ENCODE measurements around the gene FSTL5. TPM values are rescaled to one million over a fixed set of nuclear protein-coding genes. Genes with fewer than 3 reads are reported as not detected.

Gene FSTL5
- polyA plus RNA-seq, 3 donors: not detected

GRCh38 chr4:161653697-161654096 lies 510.1 kb downstream of the FSTL5 start:
- H3K36me3 Mint-ChIP-seq: peaks cover 0 to 1% of the 10 kb centered on the region in 2 donors
- peaks cover 0 to 2% of the 10 kb centered on the region in 2 donors for H3K9me3 ChIP-seq (replicated peaks in 1 of 2; ENCODE audit: control insufficient read depth in 1 of 2, insufficient read depth in 1 of 2, low read length in 2 of 2)
- no peaks in the 10 kb centered on the region for H3K27me3 ChIP-seq (ENCODE audit: control insufficient read depth in 2 of 2, insufficient read depth in 2 of 2, low read length in 2 of 2)
- H3K36me3 ChIP-seq (replicated peaks in 1 of 2; ENCODE audit: control insufficient read depth in 1 of 2, insufficient read depth in 2 of 2, low read length in 2 of 2): no peaks in the 10 kb centered on the region
- intact Hi-C loops (cut with micrococcal nuclease): no loop called here
- H3K9me3 Mint-ChIP-seq: peaks cover 0 to 9% (median 0%) of the 10 kb centered on the region in 7 donors
- H3K27ac ChIP-seq (ENCODE audit: low read depth in 1 of 2, low read length in 2 of 2): no peak overlapping the region
- H3K4me3 ChIP-seq (replicated peaks in 1 of 3; ENCODE audit: low read depth in 2 of 3, low read length in 3 of 3): no peak overlapping the region
- H3K4me1 Mint-ChIP-seq: peaks cover 17% of the 10 kb centered on the region
- no peak overlapping the region for H3K27ac Mint-ChIP-seq
- H3K4me1 ChIP-seq (ENCODE audit: control insufficient read depth in 1 of 2, insufficient read depth in 2 of 2, low read length in 2 of 2): peaks cover 16 to 19% of the 10 kb centered on the region in 2 donors
- no CpG with 5 or more reads among the region's 1 CpG for WGBS (ENCODE audit: insufficient coverage)
- H4K20me1 ChIP-seq (ENCODE audit: insufficient read depth, low read length): no peaks in the 10 kb centered on the region
- no peaks in the 10 kb centered on the region for H3K79me2 ChIP-seq (ENCODE audit: insufficient read depth, low read length)
- peaks cover 0 to 2% (median 0%) of the 10 kb centered on the region in 3 donors for H3K27me3 Mint-ChIP-seq (ENCODE audit: low read depth in 3 of 3)
- no peak overlapping the region for H2AFZ ChIP-seq (ENCODE audit: insufficient read depth, low read depth, low read length, poor library complexity, severe bottlenecking)
- no peak overlapping the region for H3K9ac ChIP-seq (ENCODE audit: insufficient read depth, low read length, poor library complexity, severe bottlenecking)
- DNase-seq: no peak
- no peak overlapping the region for H3K4me2 ChIP-seq (replicated peaks; ENCODE audit: extremely low read depth, low read length, poor library complexity, severe bottlenecking)
- no peak overlapping the region for H3K4me3 Mint-ChIP-seq
- TF ChIP-seq, protein P1, sequence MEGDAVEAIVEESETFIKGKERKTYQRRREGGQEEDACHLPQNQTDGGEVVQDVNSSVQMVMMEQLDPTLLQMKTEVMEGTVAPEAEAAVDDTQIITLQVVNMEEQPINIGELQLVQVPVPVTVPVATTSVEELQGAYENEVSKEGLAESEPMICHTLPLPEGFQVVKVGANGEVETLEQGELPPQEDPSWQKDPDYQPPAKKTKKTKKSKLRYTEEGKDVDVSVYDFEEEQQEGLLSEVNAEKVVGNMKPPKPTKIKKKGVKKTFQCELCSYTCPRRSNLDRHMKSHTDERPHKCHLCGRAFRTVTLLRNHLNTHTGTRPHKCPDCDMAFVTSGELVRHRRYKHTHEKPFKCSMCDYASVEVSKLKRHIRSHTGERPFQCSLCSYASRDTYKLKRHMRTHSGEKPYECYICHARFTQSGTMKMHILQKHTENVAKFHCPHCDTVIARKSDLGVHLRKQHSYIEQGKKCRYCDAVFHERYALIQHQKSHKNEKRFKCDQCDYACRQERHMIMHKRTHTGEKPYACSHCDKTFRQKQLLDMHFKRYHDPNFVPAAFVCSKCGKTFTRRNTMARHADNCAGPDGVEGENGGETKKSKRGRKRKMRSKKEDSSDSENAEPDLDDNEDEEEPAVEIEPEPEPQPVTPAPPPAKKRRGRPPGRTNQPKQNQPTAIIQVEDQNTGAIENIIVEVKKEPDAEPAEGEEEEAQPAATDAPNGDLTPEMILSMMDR (IDR thresholded peaks at IDR 0.05): no peak

DNA sequence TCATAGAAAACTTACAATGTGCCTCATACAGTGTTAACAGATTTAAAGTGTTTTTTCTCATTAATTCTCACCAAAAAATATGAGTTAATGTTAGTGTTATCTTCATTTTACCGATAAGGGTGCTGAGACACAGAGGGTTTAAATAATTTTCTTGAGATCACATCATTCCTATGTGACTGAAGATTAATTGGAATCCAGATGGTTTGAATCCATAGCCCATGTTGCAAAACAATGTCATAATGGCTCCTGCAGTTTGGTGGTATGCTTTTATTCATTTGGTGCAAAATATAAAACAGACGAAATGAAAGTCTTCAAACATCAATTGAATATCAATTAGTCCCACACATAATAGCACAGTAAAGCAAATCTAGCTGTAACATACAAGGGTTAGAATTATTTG lies 512.2 kb downstream of the FSTL5 start:
- Histone ChIP-seq H2AFZ (ENCODE audit: insufficient read depth, low read depth, low read length, poor library complexity, severe bottlenecking) (peak overlapping the region; percentile 48), H4K20me1 (ENCODE audit: insufficient read depth, low read length) (no peaks in the 10 kb centered on the region), H3K27me3 (ENCODE audit: control insufficient read depth in 2 of 2, insufficient read depth in 2 of 2, low read length in 2 of 2) (no peaks in the 10 kb centered on the region), H3K4me1 (ENCODE audit: control insufficient read depth in 1 of 2, insufficient read depth in 2 of 2, low read length in 2 of 2) (peaks cover 19 to 28% of the 10 kb centered on the region in 2 donors), H3K27ac (ENCODE audit: low read depth in 1 of 2, low read length in 2 of 2) (peak overlapping the region in 1 of 2 donors; percentile 84), H3K4me3 (replicated peaks in 1 of 3; ENCODE audit: low read depth in 2 of 3, low read length in 3 of 3) (peak overlapping the region in 1 of 3 experiments; percentile 52), H3K36me3 (replicated peaks in 1 of 2; ENCODE audit: control insufficient read depth in 1 of 2, insufficient read depth in 2 of 2, low read length in 2 of 2) (no peaks in the 10 kb centered on the region), H3K79me2 (ENCODE audit: insufficient read depth, low read length) (no peaks in the 10 kb centered on the region), H3K4me2 (replicated peaks; ENCODE audit: extremely low read depth, low read length, poor library complexity, severe bottlenecking) (peak overlapping the region; percentile 64), H3K9me3 (replicated peaks in 1 of 2; ENCODE audit: control insufficient read depth in 1 of 2, insufficient read depth in 1 of 2, low read length in 2 of 2) (peaks cover 8 to 12% of the 10 kb centered on the region in 2 donors), H3K9ac (ENCODE audit: insufficient read depth, low read length, poor library complexity, severe bottlenecking) (peak overlapping the region; percentile 37)
- WGBS (ENCODE audit: insufficient coverage): no CpG with 5 or more reads among the region's 2 CpGs
- H3K9me3 Mint-ChIP-seq: peaks cover 0 to 20% (median 8%) of the 10 kb centered on the region in 7 donors
- H3K4me1 Mint-ChIP-seq: peaks cover 22% of the 10 kb centered on the region
- intact Hi-C loops (cut with micrococcal nuclease): no loop called here
- peak overlapping the region in 1 of 2 donors; percentile 48 for H3K4me3 Mint-ChIP-seq
- no peak for DNase-seq
- TF ChIP-seq, protein P1 (IDR thresholded peaks at IDR 0.05): no peak
- H3K36me3 Mint-ChIP-seq: peaks cover 0 to 1% of the 10 kb centered on the region in 2 donors
- no peaks in the 10 kb centered on the region for H3K27me3 Mint-ChIP-seq (ENCODE audit: low read depth in 3 of 3)
- H3K27ac Mint-ChIP-seq: peak overlapping the region; percentile 72 to 92 (median 88)
